Duodenal mucosa (tissue), 2 donors: Measurements from ENCODE around the gene C8A.

Experiments
- H3K27ac ChIP-seq: one replicate; pipeline ENCODE4 v1.7.0; 2013; ENCODE audit warnings: low read depth, low read length
- H3K27me3 ChIP-seq, 2 donors: one replicate each; pipeline ENCODE4 v1.7.0; 2013; ENCODE audit warnings: low read length in 2 of 2, control low read depth in 1 of 2; ENCODE audit not compliant: insufficient read depth in 2 of 2, control insufficient read depth in 1 of 2
- H3K36me3 ChIP-seq, 2 donors: one replicate each; pipeline ENCODE4 v1.7.0; 2013; ENCODE audit warnings: low read length in 2 of 2, control low read depth in 1 of 2; ENCODE audit not compliant: insufficient read depth in 2 of 2, control insufficient read depth in 1 of 2
- H3K4me1 ChIP-seq, 2 donors: one replicate each; pipeline ENCODE4 v1.7.0; 2013; ENCODE audit warnings: low read length in 2 of 2, control low read depth in 1 of 2; ENCODE audit not compliant: insufficient read depth in 2 of 2, control insufficient read depth in 1 of 2
- H3K4me3 ChIP-seq, 2 donors: one replicate each; pipeline ENCODE4 v1.7.0; 2013; ENCODE audit warnings: low read length in 2 of 2, low read depth in 1 of 2
- H3K9ac ChIP-seq, 2 donors: one replicate each; pipeline ENCODE4 v1.7.0; 2013; ENCODE audit warnings: low read length in 2 of 2, low read depth in 1 of 2
- H3K9me3 ChIP-seq, 2 donors: one replicate each; pipeline ENCODE4 v1.7.0; 2013; ENCODE audit warnings: low read length in 2 of 2, control low read depth in 1 of 2; ENCODE audit not compliant: control insufficient read depth in 1 of 2

Gene C8A

GRCh38 chr1:56855190-56855589 lies 593 bp downstream of the C8A start:
- Histone ChIP-seq H3K4me1 (peaks cover 11 to 25% of the 10 kb centered on the region in 2 donors), H3K27ac (no peak overlapping the region), H3K4me3 (peak overlapping the region; percentile 11), H3K27me3 (no peaks in the 10 kb centered on the region), H3K9ac (no peak overlapping the region), H3K36me3 (no peaks in the 10 kb centered on the region), H3K9me3 (no peaks in the 10 kb centered on the region)

GRCh38 chr1:56856186-56856585 lies 1.6 kb downstream of the C8A start:
- no peak overlapping the region for H3K9ac ChIP-seq

GRCh38 chr1:56859287-56859686 lies 4.7 kb downstream of the C8A start:
- no peaks in the 10 kb centered on the region for H3K27me3 ChIP-seq
- H3K4me1 ChIP-seq, result peaks cover 7 to 12% of the 10 kb centered on the region in 2 donors
- no peak overlapping the region for H3K4me3 ChIP-seq
- H3K27ac ChIP-seq, result no peak overlapping the region
- no peak overlapping the region for H3K9ac ChIP-seq
- H3K36me3 ChIP-seq, result no peaks in the 10 kb centered on the region
- no peaks in the 10 kb centered on the region for H3K9me3 ChIP-seq

More at GRCh38 chr1:56856186-56856585, 1.6 kb downstream of the C8A start:
- Histone ChIP-seq H3K36me3 (no peaks in the 10 kb centered on the region), H3K4me1 (peaks cover 11 to 25% of the 10 kb centered on the region in 2 donors), H3K4me3 (no peak overlapping the region), H3K27me3 (no peaks in the 10 kb centered on the region), H3K27ac (no peak overlapping the region), H3K9me3 (no peaks in the 10 kb centered on the region)

GRCh38 chr1:56863265-56863992 lies 8.8 kb downstream of the C8A start:
- Histone ChIP-seq H3K4me1 (no peaks in the 10 kb centered on the region), H3K36me3 (no peaks in the 10 kb centered on the region), H3K27me3 (no peaks in the 10 kb centered on the region), H3K9me3 (no peaks in the 10 kb centered on the region), H3K4me3 (no peak overlapping the region), H3K27ac (no peak overlapping the region), H3K9ac (no peak overlapping the region)

GRCh38 chr1:56864430-56864829 lies 9.8 kb downstream of the C8A start:
- Histone ChIP-seq H3K9ac (no peak overlapping the region), H3K27ac (no peak overlapping the region), H3K4me1 (no peaks in the 10 kb centered on the region), H3K9me3 (no peaks in the 10 kb centered on the region), H3K36me3 (no peaks in the 10 kb centered on the region), H3K27me3 (no peaks in the 10 kb centered on the region), H3K4me3 (no peak overlapping the region)

GRCh38 chr1:56866656-56867055 lies 12.1 kb downstream of the C8A start:
- H3K9ac ChIP-seq, result no peak overlapping the region
- no peak overlapping the region for H3K27ac ChIP-seq
- H3K9me3 ChIP-seq, result no peaks in the 10 kb centered on the region
- no peaks in the 10 kb centered on the region for H3K27me3 ChIP-seq
- no peak overlapping the region for H3K4me3 ChIP-seq
- no peaks in the 10 kb centered on the region for H3K4me1 ChIP-seq
- no peaks in the 10 kb centered on the region for H3K36me3 ChIP-seq

GRCh38 chr1:56867491-56867890 lies 12.9 kb downstream of the C8A start:
- Histone ChIP-seq H3K4me1 (no peaks in the 10 kb centered on the region), H3K27me3 (no peaks in the 10 kb centered on the region), H3K9me3 (no peaks in the 10 kb centered on the region), H3K27ac (no peak overlapping the region), H3K9ac (no peak overlapping the region), H3K36me3 (no peaks in the 10 kb centered on the region), H3K4me3 (no peak overlapping the region)

- no peak overlapping the region for H3K4me3 ChIP-seq
- no peak overlapping the region for H3K27ac ChIP-seq
- no peaks in the 10 kb centered on the region for H3K4me1 ChIP-seq
- no peaks in the 10 kb centered on the region for H3K9me3 ChIP-seq
- H3K9ac ChIP-seq, result no peak overlapping the region
- no peaks in the 10 kb centered on the region for H3K27me3 ChIP-seq
- H3K36me3 ChIP-seq, result no peaks in the 10 kb centered on the region
These were observed 14.2 kb downstream of the C8A start for GRCh38 chr1:56868761-56869160.

GRCh38 chr1:56872597-56872996 lies 18.0 kb downstream of the C8A start:
- Histone ChIP-seq H3K27me3 (no peaks in the 10 kb centered on the region), H3K36me3 (no peaks in the 10 kb centered on the region), H3K9ac (no peak overlapping the region), H3K4me1 (no peaks in the 10 kb centered on the region), H3K27ac (no peak overlapping the region), H3K9me3 (no peaks in the 10 kb centered on the region), H3K4me3 (no peak overlapping the region)

- Histone ChIP-seq H3K4me1 (no peaks in the 10 kb centered on the region), H3K9me3 (no peaks in the 10 kb centered on the region), H3K9ac (no peak overlapping the region), H3K27me3 (no peaks in the 10 kb centered on the region), H3K27ac (no peak overlapping the region), H3K4me3 (no peak overlapping the region), H3K36me3 (no peaks in the 10 kb centered on the region)
These were observed 18.6 kb downstream of the C8A start for GRCh38 chr1:56873213-56873612.
